T follicular helper cell (primary cell): Measurements from ENCODE around the gene GPR183.
"Not testable (repeated sequence)": the region's sequence is repeated elsewhere in the genome, so short reads cannot be mapped to it uniquely, and the experiment has no call there.

Experiments used
- DNase-seq: peaks from one replicate; pipeline ENCODE4 v3.0.0-alpha.2; 2020; ENCODE audit warnings: low read depth

Gene GPR183

GRCh38 chr13:99269627-99270241 lies 37.5 kb downstream of the GPR183 start:
- DNase-seq, result peak; percentile 19

GRCh38 chr13:99268822-99269221 lies 38.4 kb downstream of the GPR183 start:
- no peak for DNase-seq

- no peak for DNase-seq
Measured at GRCh38 chr13:99267927-99268326, 39.3 kb downstream of the GPR183 start.

GRCh38 chr13:99266827-99267226 lies 40.4 kb downstream of the GPR183 start:
- no peak for DNase-seq

- DNase-seq, result no peak
Measured at GRCh38 chr13:99265821-99266426, 41.3 kb downstream of the GPR183 start.

GRCh38 chr13:99265162-99265800 lies 41.9 kb downstream of the GPR183 start:
- DNase-seq, result no peak

- no peak for DNase-seq
Measured at GRCh38 chr13:99264051-99264450, 43.1 kb downstream of the GPR183 start.

GRCh38 chr13:99263126-99263785 lies 43.9 kb downstream of the GPR183 start:
- DNase-seq, result no peak

GRCh38 chr13:99261059-99261458 lies 46.1 kb downstream of the GPR183 start:
- no peak for DNase-seq

GRCh38 chr13:99260216-99260615 lies 47.0 kb downstream of the GPR183 start:
- no peak for DNase-seq

- DNase-seq, result no peak
Measured at GRCh38 chr13:99258946-99259345, 48.3 kb downstream of the GPR183 start.

- no peak for DNase-seq
Measured at GRCh38 chr13:99258210-99258860, 48.9 kb downstream of the GPR183 start, which contains the start of gene GPR18. TSS of gene GPR18 (minus strand) at chr13:99258379. CDS start at chr13:99255872, 2,507 bp downstream.

GRCh38 chr13:99257291-99257690 lies 49.9 kb downstream of the GPR183 start:
- DNase-seq, result no peak

- no peak for DNase-seq
Measured at GRCh38 chr13:99256709-99257108, 50.5 kb downstream of the GPR183 start.

- DNase-seq, result no peak
Measured at GRCh38 chr13:99256283-99256682, 50.9 kb downstream of the GPR183 start.

GRCh38 chr13:99255271-99255670 lies 51.9 kb downstream of the GPR183 start:
- no peak for DNase-seq

- no peak for DNase-seq
Measured at GRCh38 chr13:99254830-99255229, 52.4 kb downstream of the GPR183 start.

- DNase-seq, result no peak
Measured at GRCh38 chr13:99251921-99252320, 55.3 kb downstream of the GPR183 start.

- no peak for DNase-seq
Measured at GRCh38 chr13:99250982-99251825, 56.0 kb downstream of the GPR183 start.

- DNase-seq, result not testable (repeated sequence)
Measured at GRCh38 chr13:99249606-99250005, 57.6 kb downstream of the GPR183 start.

- not testable (repeated sequence) for DNase-seq
Measured at GRCh38 chr13:99249178-99249577, 58.0 kb downstream of the GPR183 start.
